Left ventricle myocardium inferior (tissue), 1 donor: ENCODE results near the gene RAB37. TPM values are rescaled to one million over a fixed set of nuclear protein-coding genes. Genes with fewer than 3 reads are reported as not detected.

Source experiments
- DNase-seq: peaks from one replicate; pipeline ENCODE4 v3.0.0-alpha.2; 2020
- H3K27ac ChIP-seq: fragments of 200-600 bp; replicated peaks from 2 replicates; pipeline ENCODE4 v1.8.0; 2021
- H3K27me3 ChIP-seq: fragments of 200-600 bp; 2 replicates; pipeline ENCODE4 v1.8.0; 2021; ENCODE audit warnings: low read depth
- H3K36me3 ChIP-seq: fragments of 200-600 bp; 2 replicates; pipeline ENCODE4 v1.8.0; 2021
- H3K4me1 ChIP-seq: fragments of 200-600 bp; 2 replicates; pipeline ENCODE4 v1.8.0; 2021
- H3K4me3 ChIP-seq: fragments of 200-600 bp; 2 replicates; pipeline ENCODE4 v1.8.0; 2021; ENCODE audit warnings: mild to moderate bottlenecking, moderate library complexity
- H3K9me3 ChIP-seq: fragments of 200-600 bp; replicated peaks from 2 replicates; pipeline ENCODE4 v1.8.0; 2021
- CTCF ChIP-seq: fragments of 200-600 bp; IDR thresholded peaks from 2 replicates; pipeline ENCODE4 v1.8.0; 2021; ENCODE audit warnings: antibody characterized with exemption, mild to moderate bottlenecking, borderline replicate concordance
- intact Hi-C: fragments of 100-400 bp; cut with micrococcal nuclease; formaldehyde crosslinking; loops from one replicate; pipeline ENCODE4 v1.11.0; 2022
- total RNA-seq: library from RNA; stranded (reverse); fragmentation: NEBNext Ultra II Directional; extraction: Animal tissue kit (Norgen Biotek cat#: 25700); gene quantifications from one replicate; pipeline ENCODE4 v1.2.1, GENCODE V29; 2021
- donor health status: DM: no; HTN: yes; CAD: no; lungs with severe emphysema.

RAB37 gene
- total RNA-seq, 1 donor from 2014 or later, result 1.9 TPM

GRCh38 chr17:74740641-74741387 lies 3.8 kb downstream of the RAB37 start:
- intact Hi-C loops, result no loop called here
- H3K36me3 ChIP-seq, result no peaks in the 10 kb centered on the region
- H3K4me1 ChIP-seq, result peaks cover 53% of the 10 kb centered on the region
- H3K4me3 ChIP-seq, result no peak overlapping the region
- DNase-seq, result peak; percentile 2
- H3K27me3 ChIP-seq, result peaks cover 61% of the 10 kb centered on the region
- no peak for TF ChIP-seq CTCF
- no peak overlapping the region for H3K27ac ChIP-seq
- H3K9me3 ChIP-seq, result no peaks in the 10 kb centered on the region

- H3K4me1 ChIP-seq, result peaks cover 52% of the 10 kb centered on the region
- H3K27ac ChIP-seq, result peak overlapping the region; percentile 27
- intact Hi-C loops, result no loop called here
- peaks cover 47% of the 10 kb centered on the region for H3K27me3 ChIP-seq
- TF ChIP-seq CTCF, result no peak
- H3K9me3 ChIP-seq, result no peaks in the 10 kb centered on the region
- H3K4me3 ChIP-seq, result no peak overlapping the region
- peak; percentile 17 for DNase-seq
- H3K36me3 ChIP-seq, result no peaks in the 10 kb centered on the region
Observed at GRCh38 chr17:74742153-74742515, 5.1 kb downstream of the RAB37 start.

GRCh38 chr17:74742978-74743545 lies 6.0 kb downstream of the RAB37 start:
- Histone ChIP-seq H3K36me3 (no peaks in the 10 kb centered on the region), H3K4me3 (no peak overlapping the region), H3K9me3 (no peaks in the 10 kb centered on the region), H3K27me3 (peaks cover 38% of the 10 kb centered on the region), H3K27ac (no peak overlapping the region), H3K4me1 (peaks cover 52% of the 10 kb centered on the region)
- intact Hi-C loops, result no loop called here
- no peak for TF ChIP-seq CTCF
- peak; percentile 7 for DNase-seq

- Histone ChIP-seq H3K4me3 (no peak overlapping the region), H3K9me3 (no peaks in the 10 kb centered on the region), H3K27me3 (peaks cover 31% of the 10 kb centered on the region), H3K4me1 (peaks cover 49% of the 10 kb centered on the region), H3K27ac (no peak overlapping the region), H3K36me3 (no peaks in the 10 kb centered on the region)
- no peak for DNase-seq
- intact Hi-C loops, result no loop called here
- TF ChIP-seq CTCF, result no peak
Observed at GRCh38 chr17:74743755-74744154, 6.7 kb downstream of the RAB37 start.

GRCh38 chr17:74744349-74744713 lies 7.3 kb downstream of the RAB37 start:
- intact Hi-C loops, result no loop called here
- Histone ChIP-seq H3K27ac (peak overlapping the region; percentile 87), H3K27me3 (peaks cover 25% of the 10 kb centered on the region), H3K4me1 (peaks cover 51% of the 10 kb centered on the region), H3K36me3 (no peaks in the 10 kb centered on the region), H3K9me3 (no peaks in the 10 kb centered on the region), H3K4me3 (no peak overlapping the region)
- peak; percentile 11 for DNase-seq
- no peak for TF ChIP-seq CTCF
